Suprapubic skin (tissue), 4 donors: Measurements from ENCODE around the gene NCAPH2. TPM values are rescaled to one million over a fixed set of nuclear protein-coding genes. Genes with fewer than 3 reads are reported as not detected.

Experiments used
- DNase-seq, 2 donors: peaks; one replicate each; pipeline ENCODE4 v3.0.0-alpha.2; 2019; ENCODE audit warnings: low spot score in 2 of 2
- H3K27ac ChIP-seq: fragments of 200-600 bp; sonication (generic); one replicate; pipeline ENCODE4 v1.5.1; 2019
- H3K27me3 ChIP-seq: fragments of 200-600 bp; sonication (generic); one replicate; pipeline ENCODE4 v1.5.1; 2019
- H3K36me3 ChIP-seq: fragments of 200-600 bp; sonication (generic); one replicate; pipeline ENCODE4 v1.5.1; 2019
- H3K4me1 ChIP-seq: fragments of 200-600 bp; sonication (generic); one replicate; pipeline ENCODE4 v1.5.1; 2019
- H3K4me3 ChIP-seq: fragments of 200-600 bp; sonication (generic); one replicate; pipeline ENCODE4 v1.5.1; 2019; ENCODE audit warnings: mild to moderate bottlenecking
- H3K9me3 ChIP-seq: fragments of 200-600 bp; sonication (generic); one replicate; pipeline ENCODE4 v1.5.1; 2019
- CTCF ChIP-seq, 2 donors: fragments of 200-600 bp in 1 of 2; fragments of 450-650 bp in 1 of 2; sonication (generic) in 1 of 2; IDR thresholded peaks; one replicate each; pipeline ENCODE4 v1.5.1; 2016 to 2019; ENCODE audit warnings: antibody characterized with exemption in 2 of 2, mild to moderate bottlenecking in 1 of 2, moderate library complexity in 1 of 2
- EP300 ChIP-seq: sonication (generic); formaldehyde crosslinking; IDR thresholded peaks from one replicate; pipeline ENCODE4 v1.6.1; 2017; ENCODE audit warnings: antibody characterized with exemption
- POLR2A ChIP-seq, 2 donors: fragments of 450-650 bp; IDR thresholded peaks; one replicate each; pipeline ENCODE4 v1.6.1; 2017; ENCODE audit warnings: antibody characterized with exemption in 2 of 2, mild to moderate bottlenecking in 2 of 2, moderate library complexity in 2 of 2
- POLR2AphosphoS5 ChIP-seq, 3 donors: sonication (generic); formaldehyde crosslinking; IDR thresholded peaks; one replicate each; pipeline ENCODE4 v1.6.1; 2017; ENCODE audit warnings: antibody characterized with exemption in 3 of 3
- WGBS: methylation state at CpG from one replicate; pipeline ENCODE4 v1.1.5; 2018; 5-methylcytosine and 5-hydroxymethylcytosine counted together
- total RNA-seq, 4 donors: library from RNA; depleted of rRNA; stranded (reverse); fragments of >200 nt; gene quantifications; one replicate each; pipeline ENCODE4 v1.1.0, GENCODE V29; 2016

Gene NCAPH2
- total RNA-seq, 4 donors from 2014 or later = 39.6 to 51.9 (median 50.0) TPM

- Histone ChIP-seq H3K9me3 (no peaks in the 10 kb centered on the region), H3K27me3 (no peaks in the 10 kb centered on the region), H3K27ac (no peak overlapping the region), H3K4me3 (no peak overlapping the region), H3K4me1 (peaks cover 16% of the 10 kb centered on the region), H3K36me3 (peaks cover 3% of the 10 kb centered on the region)
- WGBS = 81% methylated on average over 11 of the region's 11 CpGs
- TF ChIP-seq POLR2A (IDR thresholded peaks at IDR 0.05) = no peak
- DNase-seq = no peak
Measured at GRCh38 chr22:50564289-50564688, 56.3 kb downstream of the NCAPH2 start.

GRCh38 chr22:50567721-50568252, 59.8 kb downstream of the NCAPH2 start:
- WGBS = 99% methylated on average over 7 of the region's 7 CpGs
- TF ChIP-seq POLR2AphosphoS5 (IDR thresholded peaks at IDR 0.05) (no peak), EP300 (no peak), CTCF (IDR thresholded peaks at IDR 0.05) (no peak), POLR2A (IDR thresholded peaks at IDR 0.05) (no peak)
- no peak overlapping the region for H3K27ac ChIP-seq
- H3K4me3 ChIP-seq = no peak overlapping the region
- peaks cover 29% of the 10 kb centered on the region for H3K36me3 ChIP-seq
- no peaks in the 10 kb centered on the region for H3K9me3 ChIP-seq
- DNase-seq = peak in 1 of 2 donors; percentile 41
- no peaks in the 10 kb centered on the region for H3K27me3 ChIP-seq
- H3K4me1 ChIP-seq = peaks cover 11% of the 10 kb centered on the region

GRCh38 chr22:50568626-50569025, 60.6 kb downstream of the NCAPH2 start:
- no peaks in the 10 kb centered on the region for H3K27me3 ChIP-seq
- TF ChIP-seq EP300 = no peak
- no peak for TF ChIP-seq POLR2AphosphoS5 (IDR thresholded peaks at IDR 0.05)
- TF ChIP-seq POLR2A (IDR thresholded peaks at IDR 0.05) = no peak
- TF ChIP-seq CTCF (IDR thresholded peaks at IDR 0.05) = no peak
- H3K4me1 ChIP-seq = peaks cover 4% of the 10 kb centered on the region
- WGBS = 80% methylated on average over 5 of the region's 7 CpGs
- H3K27ac ChIP-seq = no peak overlapping the region
- DNase-seq = peak in 1 of 2 donors; percentile 46
- no peak overlapping the region for H3K4me3 ChIP-seq
- no peaks in the 10 kb centered on the region for H3K9me3 ChIP-seq
- peaks cover 29% of the 10 kb centered on the region for H3K36me3 ChIP-seq

- TF ChIP-seq CTCF (IDR thresholded peaks at IDR 0.05) (no peak), POLR2AphosphoS5 (IDR thresholded peaks at IDR 0.05) (no peak)
- H3K9me3 ChIP-seq = no peaks in the 10 kb centered on the region
- no peak overlapping the region for H3K4me3 ChIP-seq
- no peak for DNase-seq
- H3K27me3 ChIP-seq = no peaks in the 10 kb centered on the region
- H3K36me3 ChIP-seq = peaks cover 29% of the 10 kb centered on the region
- no peak overlapping the region for H3K27ac ChIP-seq
- no peaks in the 10 kb centered on the region for H3K4me1 ChIP-seq
- 93% methylated on average over 8 of the region's 8 CpGs for WGBS
Measured at GRCh38 chr22:50569041-50569459, 61.0 kb downstream of the NCAPH2 start.

- peak in 1 of 2 donors; percentile 59 for DNase-seq
- no peaks in the 10 kb centered on the region for H3K27me3 ChIP-seq
- no peak overlapping the region for H3K4me3 ChIP-seq
- H3K4me1 ChIP-seq = no peaks in the 10 kb centered on the region
- no peak overlapping the region for H3K27ac ChIP-seq
- peaks cover 29% of the 10 kb centered on the region for H3K36me3 ChIP-seq
- no peak for TF ChIP-seq POLR2A (IDR thresholded peaks at IDR 0.05)
- TF ChIP-seq POLR2AphosphoS5 (IDR thresholded peaks at IDR 0.05) = no peak
- TF ChIP-seq CTCF (IDR thresholded peaks at IDR 0.05) = no peak
- no peak for TF ChIP-seq EP300
- H3K9me3 ChIP-seq = no peaks in the 10 kb centered on the region
- WGBS = 94% methylated on average over 10 of the region's 13 CpGs
Measured at GRCh38 chr22:50569896-50570535, 62.0 kb downstream of the NCAPH2 start.
